ENCODE data around the gene DOCK1.

The DOCK1 gene

DNA sequence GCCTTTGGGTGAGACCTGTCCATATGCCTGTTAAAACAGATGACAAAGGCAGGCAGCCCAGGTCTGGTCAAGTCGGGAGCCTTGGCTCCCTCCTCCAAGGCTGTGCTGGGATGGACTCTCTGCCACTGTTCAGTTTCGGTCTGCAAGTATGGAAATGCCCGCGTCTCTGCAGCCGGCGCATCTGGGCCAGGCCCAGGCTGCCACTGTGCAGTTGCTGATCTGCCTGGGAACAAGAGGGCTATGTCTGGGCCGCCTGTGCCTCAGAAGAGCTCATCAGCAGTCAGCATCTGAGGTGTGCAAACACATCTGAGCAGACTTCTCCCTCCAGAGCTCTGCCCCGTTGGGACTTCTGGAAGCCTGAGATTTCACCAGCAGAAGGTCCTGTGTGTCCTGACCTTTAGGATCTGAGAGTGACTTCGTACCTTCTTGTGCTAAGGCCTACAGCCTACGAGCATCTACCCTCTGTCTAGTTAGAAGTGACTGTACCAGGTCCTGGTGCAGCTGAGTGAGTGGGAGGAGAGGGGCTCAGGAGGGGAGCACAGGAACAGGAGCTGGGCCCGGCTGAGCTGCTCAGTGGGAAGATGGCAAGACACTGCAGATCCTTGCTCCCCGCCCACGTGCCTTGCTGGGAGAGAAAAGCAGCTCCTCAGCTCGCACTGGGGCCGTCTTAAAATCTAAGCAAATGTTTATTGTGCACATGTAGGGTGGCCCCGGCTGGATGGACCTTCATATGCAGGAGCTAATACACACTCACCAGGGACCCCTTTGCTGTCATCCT lies 50.9 kb downstream of the DOCK1 start:
- DNase-seq, result peak; percentile 50

DNA sequence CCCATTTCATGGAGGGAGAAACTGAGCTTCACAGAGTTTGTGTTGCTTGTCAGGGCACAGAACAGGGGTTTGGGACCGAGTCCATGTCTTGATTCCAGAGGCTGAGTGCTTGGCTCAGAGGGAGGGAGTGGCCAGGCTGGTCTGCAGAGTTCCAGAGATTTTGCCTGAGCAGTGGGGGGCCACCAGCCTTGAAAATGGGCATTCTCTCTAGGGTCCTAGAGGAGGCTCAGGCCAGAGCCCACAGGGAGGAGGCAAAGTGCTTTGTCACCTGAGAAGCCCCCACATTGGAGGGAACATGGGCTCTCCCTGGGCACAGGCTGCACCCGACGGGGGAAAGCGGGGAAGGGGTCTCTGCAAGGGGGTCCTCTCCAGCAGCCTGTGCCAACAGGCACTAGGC lies 51.5 kb downstream of the DOCK1 start:
- no peak for DNase-seq

DNA sequence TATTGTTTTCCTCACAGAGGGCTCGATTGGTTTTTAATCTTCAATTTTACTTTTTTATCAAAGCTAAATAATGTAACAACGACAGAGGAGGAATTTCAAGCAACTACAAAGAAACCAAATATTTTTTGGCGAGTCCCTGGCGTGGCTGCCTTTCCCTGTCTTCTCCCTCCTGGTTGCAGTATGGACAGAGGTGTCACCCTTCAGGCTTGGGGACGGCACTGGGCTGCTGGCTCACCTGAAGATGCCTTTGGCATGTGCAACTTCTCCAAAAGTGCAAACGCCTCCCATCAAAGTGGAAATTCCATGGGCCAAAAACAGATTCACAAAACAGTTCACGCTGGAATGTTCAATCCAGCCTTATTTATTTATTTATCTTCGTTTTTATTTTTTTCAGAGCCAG lies 51.9 kb downstream of the DOCK1 start:
- DNase-seq, result no peak

DNA sequence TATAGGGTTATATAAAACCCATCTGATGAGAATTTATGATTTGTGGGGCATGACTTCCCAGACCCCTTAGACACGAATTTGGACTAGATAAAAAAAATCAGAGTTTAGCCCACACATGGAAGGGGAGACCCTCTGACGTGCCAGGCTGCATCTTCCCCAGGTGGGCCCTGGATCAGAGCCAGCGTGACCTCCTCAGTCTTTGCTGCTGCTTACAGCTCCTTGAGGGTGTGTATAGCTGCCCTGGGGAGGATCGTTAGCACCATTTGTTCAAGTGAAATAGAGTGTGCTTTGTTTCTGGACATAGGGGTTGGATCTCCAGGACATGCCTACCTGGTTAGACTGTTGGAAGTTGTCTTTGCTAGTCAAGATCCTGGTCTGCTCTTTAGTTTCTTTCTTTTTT lies 54.2 kb downstream of the DOCK1 start:
- DNase-seq, result no peak

DNA sequence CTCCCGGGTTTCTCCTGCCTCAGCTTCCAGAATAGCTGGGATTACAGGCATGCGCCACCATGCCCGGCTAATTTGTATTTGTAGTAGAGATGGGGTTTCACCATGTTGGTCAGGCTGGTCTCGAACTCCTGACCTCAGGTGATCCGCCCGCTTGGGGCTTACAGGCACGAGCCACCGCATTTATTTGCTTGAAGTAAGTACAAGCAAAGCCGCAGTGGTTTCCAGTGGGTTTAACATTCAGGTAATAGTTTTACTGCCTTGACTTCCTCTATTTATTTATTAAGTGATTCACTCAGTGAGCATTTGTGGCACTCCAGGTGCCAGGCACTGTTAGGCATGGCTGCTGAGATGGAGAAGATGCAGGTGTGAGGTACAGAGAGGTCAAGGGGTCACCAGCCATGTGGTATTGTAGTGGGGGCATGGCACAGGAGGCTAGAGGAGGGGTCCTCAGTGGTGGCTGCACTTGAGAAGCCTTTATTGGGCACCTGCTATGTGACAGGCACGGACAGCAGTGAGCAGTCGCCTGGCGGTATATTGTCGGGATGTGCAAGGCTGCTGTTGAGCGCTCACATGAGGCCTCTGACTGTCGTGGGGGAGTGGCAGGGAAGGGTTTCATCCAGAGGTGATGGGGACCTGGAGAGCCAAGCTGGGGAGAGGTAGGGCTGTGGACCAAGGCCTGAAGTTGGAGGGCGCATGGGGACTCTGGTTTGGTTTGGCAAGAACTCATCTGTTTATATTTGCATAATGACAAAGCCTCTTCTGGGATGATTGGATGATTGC lies 54.9 kb downstream of the DOCK1 start:
- DNase-seq, result peak; percentile 31

DNA sequence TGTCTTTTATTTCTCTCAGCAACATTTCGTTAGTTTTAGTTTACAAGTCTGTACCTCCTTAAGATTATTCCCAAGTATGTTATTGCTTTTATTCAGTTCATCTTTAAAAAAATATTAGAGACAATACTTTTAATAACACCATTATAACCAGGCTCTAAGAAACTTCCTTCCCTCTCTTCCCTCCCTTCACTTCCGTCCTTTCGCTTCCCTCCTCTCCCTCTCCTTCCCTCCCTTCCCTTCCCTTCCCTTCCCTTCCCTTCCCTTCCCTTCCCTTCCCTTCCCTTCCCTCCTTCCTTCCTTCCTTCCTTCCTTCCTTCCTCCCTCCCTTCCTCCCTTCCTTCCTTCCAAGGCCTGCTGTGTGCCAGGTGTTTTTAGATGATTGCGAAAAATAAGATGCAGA lies 58.1 kb downstream of the DOCK1 start:
- DNase-seq, result no peak

DNA sequence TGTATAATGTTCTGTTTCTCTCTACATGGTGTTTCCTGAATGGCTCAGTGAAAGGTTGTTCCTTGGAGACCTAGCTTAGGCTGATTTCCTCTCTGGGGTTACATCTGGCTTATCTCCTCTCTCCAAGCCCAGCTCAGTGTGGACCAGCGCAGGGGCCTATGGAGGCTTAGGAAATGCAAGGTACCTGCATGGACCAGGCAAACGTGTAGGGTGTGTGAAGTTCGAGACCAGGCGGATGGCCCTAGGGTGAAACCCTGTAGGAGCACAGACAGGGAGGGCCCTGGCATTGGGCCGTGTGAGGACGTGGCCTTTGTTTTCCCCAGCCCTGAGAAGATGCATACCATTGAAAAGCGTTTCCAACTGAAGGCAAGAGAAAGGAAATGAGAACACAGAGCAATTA lies 59.0 kb downstream of the DOCK1 start:
- DNase-seq, result no peak

DNA sequence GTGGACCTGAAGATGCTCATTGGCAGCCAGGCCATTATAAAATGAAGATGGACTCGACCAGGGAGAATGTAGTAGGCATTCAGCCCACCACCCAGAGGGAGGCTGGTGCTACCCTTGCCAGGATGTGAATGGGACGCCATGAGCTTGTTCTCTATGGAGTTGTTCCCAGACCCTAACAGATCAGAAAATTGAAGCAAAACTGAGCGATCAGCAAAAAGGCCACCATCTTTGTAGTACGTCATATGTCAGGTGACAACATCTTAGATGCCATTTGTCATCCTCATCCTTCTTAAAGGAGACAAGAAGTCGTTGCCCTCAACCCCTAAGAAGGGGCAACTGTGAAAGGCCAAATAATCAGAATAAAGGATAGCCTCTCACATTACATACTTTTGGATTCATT lies 61.7 kb downstream of the DOCK1 start:
- no peak for DNase-seq

DNA sequence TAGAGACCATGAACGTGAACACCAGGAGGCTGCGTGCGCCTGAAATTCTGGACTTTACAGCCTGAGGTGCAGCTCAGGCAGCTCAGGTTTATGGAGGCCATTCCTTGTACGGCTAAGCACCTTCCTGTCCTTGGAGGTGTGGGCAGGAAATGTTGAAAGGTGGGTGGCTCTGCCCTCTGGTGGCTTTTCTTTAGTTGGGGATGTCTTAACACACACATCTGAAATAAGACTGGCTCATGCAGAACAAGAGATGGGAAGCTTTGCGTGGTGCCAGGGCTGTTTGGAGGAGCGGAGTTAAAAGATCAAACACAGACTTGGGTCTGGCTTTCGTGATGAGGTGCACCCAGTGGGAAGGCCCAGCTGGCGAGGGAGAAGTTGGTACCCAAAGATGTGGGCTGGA lies 64.1 kb downstream of the DOCK1 start:
- DNase-seq, result peak; percentile 34

DNA sequence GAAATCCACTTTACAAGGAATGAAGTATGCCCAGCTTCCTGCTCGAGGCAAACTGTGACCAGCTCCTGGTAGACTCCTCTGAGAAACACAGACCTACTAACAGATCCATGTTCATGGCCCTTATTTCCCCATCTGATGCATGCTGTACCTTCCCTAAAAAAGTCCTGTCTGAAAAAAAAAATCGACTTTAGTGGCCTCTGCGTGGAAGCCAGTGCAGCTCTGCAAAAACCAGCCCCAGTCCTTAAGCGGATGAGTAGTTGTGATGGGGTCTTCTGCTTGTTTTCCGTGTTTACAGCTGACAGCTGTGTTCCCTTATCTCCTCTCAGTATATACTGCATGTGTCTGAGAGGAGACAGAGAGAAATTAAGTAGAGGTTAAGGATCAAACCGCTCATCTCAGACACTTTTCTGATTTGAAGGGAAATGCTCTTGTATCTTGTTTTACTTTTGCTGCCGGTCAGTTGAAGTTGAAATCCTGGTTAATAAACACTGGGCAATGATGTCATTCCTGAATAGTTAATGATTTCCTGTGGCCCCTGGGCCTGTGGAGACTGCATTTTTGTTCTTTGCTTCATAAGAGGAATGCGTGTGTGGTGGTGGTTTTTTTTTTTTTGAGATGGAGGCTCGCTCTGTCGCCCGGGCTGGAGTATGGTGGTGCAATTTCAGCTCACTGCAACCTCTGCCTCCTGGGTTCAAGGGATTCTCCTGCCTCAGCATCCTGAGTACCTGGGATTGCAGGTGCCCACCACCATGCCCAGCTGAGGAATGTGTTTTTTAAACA lies 67.6 kb downstream of the DOCK1 start:
- DNase-seq, result no peak

DNA sequence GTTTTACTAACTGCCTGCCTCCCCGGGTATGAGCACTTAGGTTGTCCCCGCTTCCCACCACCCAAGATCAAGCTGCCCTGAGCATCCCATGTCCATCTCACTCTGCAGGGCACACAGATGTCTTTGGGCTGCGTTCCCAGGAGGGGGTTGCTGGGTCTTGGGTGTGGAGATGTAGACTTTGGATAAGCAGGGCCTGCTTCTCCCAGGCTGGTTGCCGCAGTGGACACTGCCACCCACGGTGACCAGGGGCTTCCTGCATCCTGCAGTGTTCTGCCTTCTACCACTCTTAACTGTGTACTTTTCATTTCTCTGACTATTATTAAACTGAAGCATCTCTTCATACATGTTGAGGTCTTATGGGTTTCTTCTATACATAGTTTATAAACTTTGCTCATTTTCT lies 70.0 kb downstream of the DOCK1 start:
- DNase-seq, result no peak

DNA sequence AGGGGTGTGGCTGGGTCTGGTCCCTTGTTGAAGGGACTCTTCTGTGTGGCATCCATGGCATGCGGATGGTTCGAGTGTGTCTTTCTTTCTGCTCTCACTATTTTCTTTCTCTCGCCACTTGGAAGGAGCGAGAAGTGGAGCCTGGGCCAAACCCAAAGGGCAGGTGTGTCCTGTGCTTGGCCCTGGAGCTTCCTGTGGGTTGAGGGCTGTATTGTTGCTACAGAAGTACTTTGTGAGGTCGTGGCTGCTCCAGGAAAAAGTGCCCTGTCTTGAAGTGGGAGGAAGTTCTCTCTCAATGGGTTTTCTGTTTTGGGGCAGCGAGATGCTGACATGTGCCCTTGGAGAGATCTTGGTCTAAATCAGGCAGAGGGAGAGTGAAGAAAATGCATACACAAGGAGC lies 72.0 kb downstream of the DOCK1 start:
- peak; percentile 53 for DNase-seq

DNA sequence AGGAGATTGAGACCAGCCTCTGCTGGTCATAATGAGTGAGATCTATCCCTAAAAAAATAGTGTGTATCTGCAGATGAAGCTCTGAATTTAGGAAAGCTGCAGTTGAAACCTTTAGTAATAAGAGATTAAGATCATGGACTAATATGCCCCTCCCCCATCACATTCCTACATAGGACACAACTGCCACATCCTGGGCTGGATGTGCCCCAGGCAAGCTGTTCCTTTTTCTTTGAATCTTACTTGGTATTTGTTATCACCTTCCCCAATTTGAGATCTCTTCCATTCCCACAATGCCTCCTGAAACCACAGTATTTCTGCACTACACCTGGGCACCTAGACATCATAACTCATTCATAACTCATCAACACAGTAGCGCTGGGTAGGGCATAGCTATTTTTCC lies 74.1 kb downstream of the DOCK1 start:
- no peak for DNase-seq

DNA sequence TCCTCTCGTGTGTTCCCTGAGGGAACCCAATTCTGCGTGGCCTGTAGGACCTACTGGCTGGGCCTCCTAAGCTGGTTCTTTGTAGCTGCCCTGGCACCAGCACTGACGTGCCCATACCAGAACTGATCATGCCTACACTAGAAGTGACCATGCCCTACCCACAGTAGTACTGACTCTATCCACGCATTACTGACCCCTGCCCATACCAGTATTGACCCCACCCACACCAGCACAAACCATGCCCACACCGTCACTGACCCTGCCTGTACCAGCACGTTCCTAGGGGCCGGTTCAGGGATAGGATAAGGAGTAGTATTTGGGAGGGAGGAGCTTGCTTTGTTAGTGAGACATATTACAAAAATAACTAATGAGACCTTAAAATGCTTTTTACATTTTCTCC lies 88.0 kb downstream of the DOCK1 start:
- no peak for DNase-seq

DNA sequence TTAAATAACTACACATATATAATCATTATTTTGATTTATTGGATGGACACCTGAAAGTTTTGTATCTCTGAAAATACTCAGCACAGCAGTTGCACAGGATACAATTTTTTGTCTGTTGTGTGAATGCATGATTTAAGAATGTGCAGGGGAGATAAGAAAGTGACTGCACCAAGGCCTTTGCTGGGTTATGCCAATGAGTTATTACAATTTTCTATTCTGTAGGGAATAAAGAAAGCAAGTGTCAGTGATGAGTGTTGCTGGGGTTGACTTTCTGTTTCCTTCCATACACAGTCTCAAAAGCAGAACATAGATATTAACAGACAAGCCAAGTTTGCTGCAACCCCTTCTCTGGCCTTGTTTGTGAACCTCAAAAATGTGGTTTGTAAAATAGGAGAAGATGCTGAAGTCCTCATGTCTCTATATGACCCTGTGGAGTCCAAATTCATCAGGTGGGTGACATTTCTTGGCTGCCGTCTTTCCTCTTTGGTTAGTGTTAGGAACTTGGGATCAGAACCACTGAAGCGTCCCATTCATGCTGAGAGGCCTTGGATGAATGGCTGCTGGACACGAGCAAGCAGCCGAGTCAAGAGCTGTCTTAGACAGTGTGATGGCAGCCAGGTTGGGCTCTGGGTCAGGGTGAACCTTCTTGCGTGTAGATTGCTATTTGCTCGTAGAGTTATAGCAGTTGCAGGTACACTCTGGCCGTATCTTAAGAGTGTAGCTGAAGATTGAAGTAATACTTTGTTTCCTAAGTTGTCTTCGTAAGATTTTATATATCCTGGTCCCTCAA lies 92.8 kb downstream of the DOCK1 start:
- no peak for DNase-seq

DNA sequence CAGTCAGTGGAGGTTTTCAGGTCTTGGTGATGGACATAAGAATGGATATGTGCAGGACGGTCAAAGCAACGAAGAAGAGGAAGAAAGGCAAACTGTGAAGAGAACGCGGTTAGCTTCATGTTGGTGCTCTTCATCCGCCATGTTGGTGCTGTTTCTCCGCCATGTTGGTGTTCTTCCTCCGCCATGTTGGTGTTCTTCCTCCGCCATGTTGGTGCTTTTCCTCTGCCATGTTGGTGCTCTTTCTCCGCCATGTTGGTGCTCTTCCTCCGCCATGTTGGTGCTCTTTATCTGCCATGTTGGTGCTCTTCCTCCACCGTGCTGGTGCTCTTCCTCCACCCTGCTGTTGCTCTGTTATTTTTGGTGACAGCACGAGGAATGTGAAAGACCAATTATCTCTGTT lies 95.4 kb downstream of the DOCK1 start:
- DNase-seq, result no peak

DNA sequence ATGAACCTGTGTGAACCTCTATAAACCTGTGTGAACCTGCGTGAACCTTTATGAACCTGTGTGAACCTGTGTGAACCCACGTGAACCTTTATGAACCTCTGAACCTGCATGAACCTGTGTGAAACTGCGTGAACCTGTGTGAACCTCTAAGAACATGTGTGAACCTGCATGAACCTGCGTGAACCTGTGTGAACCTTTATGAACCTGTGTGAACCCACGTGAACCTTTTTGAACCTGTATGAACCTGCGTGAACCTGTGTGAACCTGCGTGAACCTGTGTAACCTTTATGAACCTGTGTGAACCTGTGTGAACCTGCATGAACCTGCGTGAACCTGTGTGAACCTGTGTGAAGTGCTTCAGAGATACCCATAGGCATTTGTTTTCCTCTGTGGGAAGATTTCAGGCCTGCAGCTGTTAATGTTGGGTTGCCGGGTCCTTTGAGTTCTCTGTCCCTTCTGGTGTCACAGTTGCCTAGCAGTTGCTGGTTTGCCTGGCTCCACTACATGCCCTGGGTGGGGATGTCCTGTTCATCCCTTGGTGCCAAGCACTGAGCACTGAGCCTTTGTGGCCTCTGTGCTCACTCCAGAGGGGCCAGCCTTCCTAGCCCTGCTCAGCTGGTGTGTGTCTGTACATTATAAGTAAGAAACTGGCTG lies 97.9 kb downstream of the DOCK1 start:
- no peak for DNase-seq

DNA sequence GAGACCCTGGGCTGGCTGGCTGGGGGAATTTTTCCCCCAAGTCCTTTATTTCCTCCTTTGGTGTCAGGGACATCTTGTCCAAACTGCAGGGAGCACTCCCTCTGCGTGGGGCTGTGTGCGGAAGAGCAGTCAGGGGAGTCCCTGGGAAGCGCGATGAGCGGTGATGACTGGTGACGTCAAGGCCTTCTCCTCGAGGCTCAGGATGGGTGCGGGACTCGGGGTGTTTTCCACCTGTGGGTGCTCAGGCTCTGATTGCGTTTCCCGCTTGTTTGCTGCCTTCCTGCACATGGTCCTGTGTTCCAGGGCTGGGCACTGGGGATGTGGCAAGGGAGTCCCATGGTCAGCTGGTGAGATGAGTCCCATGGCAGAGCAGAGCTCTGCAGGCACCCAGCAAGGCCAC lies 101.2 kb downstream of the DOCK1 start:
- no peak for DNase-seq

DNA sequence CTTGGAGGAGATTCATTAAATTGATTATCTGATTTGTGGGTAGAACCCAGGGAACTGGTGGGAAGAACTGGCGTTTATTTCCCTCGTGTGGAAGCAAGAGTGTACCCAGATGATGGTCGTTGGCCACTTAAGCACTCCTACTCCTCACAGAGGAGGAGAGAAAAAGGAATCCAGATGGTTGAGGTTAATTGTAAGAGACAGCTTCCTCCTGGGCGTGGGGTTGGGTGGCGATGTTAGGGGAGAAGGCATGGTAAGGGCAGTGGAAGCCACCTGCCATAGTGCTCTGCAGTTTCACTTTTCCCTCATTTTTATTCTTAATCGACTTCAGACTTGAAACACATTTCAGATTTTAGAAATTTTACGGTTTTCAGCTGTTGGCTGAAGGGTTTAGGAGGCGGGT lies 104.1 kb downstream of the DOCK1 start:
- peak; percentile 25 for DNase-seq

DNA sequence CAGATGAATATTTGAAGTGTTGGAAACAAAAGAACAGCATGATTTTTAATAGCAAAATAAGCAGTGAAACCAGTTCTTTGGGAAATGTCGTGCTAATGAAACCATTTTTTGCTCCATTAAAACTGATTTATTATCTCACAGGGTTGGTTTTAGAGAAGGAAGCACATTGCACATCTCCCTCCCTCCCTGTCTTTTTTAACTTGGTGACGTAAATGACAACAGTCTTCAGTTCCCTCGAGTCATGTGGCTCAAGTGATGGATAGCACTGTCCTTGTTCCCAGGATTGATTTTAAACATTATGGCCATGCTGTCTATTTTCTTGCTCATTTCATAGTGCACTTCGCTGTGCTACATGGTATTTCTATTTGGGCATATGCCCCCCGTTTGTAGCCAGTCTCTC lies 105.9 kb downstream of the DOCK1 start:
- no peak for DNase-seq

DNA sequence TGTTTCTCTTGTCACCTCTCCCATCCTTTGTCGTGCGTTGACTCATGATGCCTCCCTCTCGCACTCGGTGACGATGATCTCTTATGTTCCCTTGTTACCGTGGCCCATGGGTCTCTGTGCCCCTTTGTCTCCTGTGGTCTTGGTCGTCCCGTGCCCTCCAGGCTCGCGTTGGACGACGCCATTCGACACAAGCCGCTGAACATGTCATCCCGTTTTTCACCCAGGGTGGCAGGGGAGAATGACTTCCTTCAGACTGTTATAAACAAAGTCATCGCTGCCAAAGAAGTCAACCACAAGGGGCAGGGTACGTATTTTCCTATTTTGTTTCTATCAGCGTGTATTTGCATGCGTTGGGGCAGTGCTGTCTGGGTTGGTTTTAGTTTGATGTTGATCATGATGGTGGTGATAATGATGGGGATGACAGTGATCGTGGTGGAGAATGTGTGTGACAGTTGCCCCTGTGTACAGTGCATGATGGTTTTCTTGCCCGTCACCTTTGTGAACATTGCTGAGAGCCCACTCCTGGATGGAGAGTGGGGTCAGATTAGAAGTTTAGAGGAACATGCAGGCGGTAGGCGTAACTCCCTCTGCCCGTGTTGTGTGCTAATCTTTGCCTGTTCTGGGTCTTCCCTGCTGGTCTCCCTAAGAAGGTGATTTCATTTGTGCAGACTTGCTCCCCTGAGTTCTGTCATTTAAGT lies 107.0 kb downstream of the DOCK1 start:
- peak; percentile 21 for DNase-seq

DNA sequence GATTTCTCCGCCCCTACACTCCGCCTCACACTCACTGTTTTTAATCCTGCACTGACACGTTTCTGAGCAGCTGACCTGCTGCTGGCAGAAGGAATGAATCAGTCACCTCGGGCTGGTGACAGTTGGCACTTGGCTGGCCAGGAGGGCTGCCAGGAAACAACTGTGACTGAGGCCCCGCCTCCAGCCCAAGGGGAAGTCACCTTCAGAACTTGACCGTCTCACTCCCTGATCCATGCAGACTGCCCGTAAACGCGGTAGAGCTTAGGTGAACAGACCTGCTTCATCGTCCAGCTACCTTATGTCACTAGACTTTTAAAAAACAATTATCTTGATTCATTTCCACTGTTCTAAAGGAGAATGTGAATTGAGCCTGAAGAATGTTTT lies 107.5 kb downstream of the DOCK1 start:
- DNase-seq, result peak; percentile 83

Data from RPMI8226 (cell line).